Neural cell (in vitro differentiated cells): ENCODE measurements around the gene NCK2. TPM values are rescaled to one million over a fixed set of nuclear protein-coding genes. Genes with fewer than 3 reads are reported as not detected.

ENCODE experiments used
- H2AFZ ChIP-seq: fragments of 200-600, 300-800 bp; sonication (generic), shearing (Covaris generic); 2 replicates; pipeline ENCODE4 v1.6.0; 2014; ENCODE audit warnings: low read depth, mild to moderate bottlenecking, antibody characterized with exemption, low read length, moderate library complexity
- H3F3A ChIP-seq: fragments of 200-600 bp; shearing (Covaris generic); 2 replicates; pipeline ENCODE4 v1.6.1; 2016; ENCODE audit warnings: mild to moderate bottlenecking, moderate library complexity, mixed read lengths, antibody characterized with exemption, low read length; ENCODE audit not compliant: insufficient read depth, poor library complexity, severe bottlenecking
- H3K27ac ChIP-seq: fragments of 200-600, 300-800 bp; sonication (generic), shearing (Covaris generic); 2 replicates; pipeline ENCODE4 v1.5.1; 2014; ENCODE audit warnings: mild to moderate bottlenecking, low read length, moderate library complexity
- H3K27me3 ChIP-seq: fragments of 300-800, 200-600 bp; sonication (generic), shearing (Covaris generic); 2 replicates; pipeline ENCODE4 v1.6.0; 2014; ENCODE audit warnings: mild to moderate bottlenecking, low read depth, low read length, moderate library complexity; ENCODE audit not compliant: insufficient read depth
- H3K36me3 ChIP-seq: fragments of 300-800, 200-600 bp; sonication (generic), shearing (Covaris generic); 2 replicates; pipeline ENCODE4 v1.5.1; 2014; ENCODE audit warnings: mild to moderate bottlenecking, antibody characterized with exemption, low read length, moderate library complexity; ENCODE audit not compliant: insufficient read depth
- H3K4me2 ChIP-seq: fragments of 300-800, 200-600 bp; sonication (generic), shearing (Covaris generic); 2 replicates; pipeline ENCODE4 v1.6.0; 2014; ENCODE audit warnings: mild to moderate bottlenecking, low read length
- H3K4me3 ChIP-seq: fragments of 300-800, 200-600 bp; sonication (generic), shearing (Covaris generic); 2 replicates; pipeline ENCODE4 v1.5.1; 2014; ENCODE audit warnings: mild to moderate bottlenecking, low read length, moderate library complexity
- H3K79me2 ChIP-seq: fragments of 200-600 bp; shearing (Covaris generic); replicated peaks from 2 replicates; pipeline ENCODE4 v1.6.0; 2014; ENCODE audit warnings: mild to moderate bottlenecking, low read length, moderate library complexity; ENCODE audit not compliant: insufficient read depth
- H3K9ac ChIP-seq: fragments of 300-800, 200-600 bp; sonication (generic), shearing (Covaris generic); 2 replicates; pipeline ENCODE4 v1.6.1; 2016; ENCODE audit warnings: mild to moderate bottlenecking, low read length, mixed read lengths
- H3K9me2 ChIP-seq: fragments of 200-600 bp; shearing (Covaris generic); 2 replicates; pipeline ENCODE4 v1.6.1; 2016; ENCODE audit warnings: mild to moderate bottlenecking, low read length, mixed read lengths; ENCODE audit not compliant: insufficient read depth
- H3K9me3 ChIP-seq: fragments of 200-600, 300-800 bp; sonication (generic), shearing (Covaris generic); 2 replicates; pipeline ENCODE4 v1.6.1; 2016; ENCODE audit warnings: mild to moderate bottlenecking, mixed run types, low read length, moderate library complexity, mixed read lengths
- H4K20me1 ChIP-seq: fragments of 200-600 bp; shearing (Covaris generic); 2 replicates; pipeline ENCODE4 v1.6.1; 2016; ENCODE audit warnings: mild to moderate bottlenecking, mixed run types; ENCODE audit not compliant: insufficient read depth
- EP300 ChIP-seq: fragments of 450-650 bp; conservative IDR thresholded peaks from 2 replicates; pipeline ENCODE4 v1.6.1; 2014; ENCODE audit warnings: antibody characterized with exemption, mild to moderate bottlenecking, moderate library complexity; ENCODE audit not compliant: poor library complexity, severe bottlenecking
- EZH2 ChIP-seq: fragments of 200-600, 300-800 bp; shearing (Covaris generic), sonication (generic); IDR thresholded peaks from 2 replicates; pipeline ENCODE4 v1.6.1; 2014; ENCODE audit warnings: antibody characterized with exemption, low read length, borderline replicate concordance, mild to moderate bottlenecking; ENCODE audit not compliant: insufficient read depth, poor library complexity, severe bottlenecking
- MXI1 ChIP-seq: fragments of 450-650 bp; conservative IDR thresholded peaks from 2 replicates; pipeline ENCODE4 v1.6.1; 2014; ENCODE audit warnings: antibody characterized with exemption, mild to moderate bottlenecking; ENCODE audit not compliant: poor library complexity, severe bottlenecking
- POLR2AphosphoS5 ChIP-seq: IDR thresholded peaks from 2 replicates; pipeline ENCODE4 v1.6.1; 2012
- RAD21 ChIP-seq: fragments of 450-650 bp; conservative IDR thresholded peaks from 2 replicates; pipeline ENCODE4 v1.6.1; 2014; ENCODE audit warnings: antibody characterized with exemption, mild to moderate bottlenecking, moderate library complexity
- SMC3 ChIP-seq: fragments of 450-650 bp; conservative IDR thresholded peaks from 2 replicates; pipeline ENCODE4 v1.6.1; 2014; ENCODE audit warnings: antibody characterized with exemption, mild to moderate bottlenecking, moderate library complexity; ENCODE audit not compliant: poor library complexity
- TAF1 ChIP-seq: IDR thresholded peaks from 2 replicates; pipeline ENCODE4 v1.6.1; 2012; ENCODE audit warnings: low read depth
- polyA plus RNA-seq: library from polyadenylated mRNA; depleted of rRNA; stranded (reverse); fragments of >200 nt; gene quantifications from 2 replicates; pipeline ENCODE4 v1.2.3, GENCODE V29; 2014
- TF ChIP-seq, protein P1 (sequence below): fragments of 450-650 bp; IDR thresholded peaks from 2 replicates; pipeline ENCODE4 v1.5.1; 2014; ENCODE audit warnings: antibody characterized with exemption, mild to moderate bottlenecking, moderate library complexity; ENCODE audit not compliant: poor library complexity, severe bottlenecking
- TF ChIP-seq, protein P2 (sequence below): IDR thresholded peaks from 2 replicates; pipeline ENCODE4 v1.6.1; 2012; ENCODE audit warnings: borderline replicate concordance

Gene NCK2
- polyA plus RNA-seq, 1 donor from 2014 or later = 49.4 TPM

DNA sequence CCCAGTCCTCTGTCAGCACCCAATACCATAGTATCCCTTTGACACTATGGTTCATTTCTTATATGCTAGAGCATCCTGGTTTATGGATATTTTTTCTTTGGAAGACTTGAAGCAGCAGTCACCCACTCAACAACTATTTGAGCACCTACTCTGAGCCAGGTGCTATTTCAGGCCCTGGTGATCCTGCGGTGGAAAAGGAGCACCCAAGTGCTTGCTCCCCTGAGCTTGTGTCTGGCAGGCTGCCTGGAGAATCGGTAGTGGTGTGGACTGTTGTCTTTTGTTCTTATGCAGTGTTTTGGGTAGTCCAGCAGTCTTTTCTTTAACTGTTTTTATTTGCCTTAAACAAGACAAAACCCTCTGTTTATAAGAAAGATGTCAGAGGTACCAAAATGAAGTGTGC, 28.9 kb downstream of the NCK2 start:
- Histone ChIP-seq H4K20me1 (no peaks in the 10 kb centered on the region), H3K9me2 (no peaks in the 10 kb centered on the region), H3K9ac (no peak overlapping the region), H3K79me2 (peaks cover 76% of the 10 kb centered on the region), H3K4me3 (no peak overlapping the region), H3K27ac (no peak overlapping the region), H3F3A (no peaks in the 10 kb centered on the region), H3K9me3 (no peaks in the 10 kb centered on the region), H3K4me2 (no peak overlapping the region), H2AFZ (no peak overlapping the region), H3K36me3 (peaks cover under 1% of the 10 kb centered on the region), H3K27me3 (no peaks in the 10 kb centered on the region)
- TF ChIP-seq, protein P1, sequence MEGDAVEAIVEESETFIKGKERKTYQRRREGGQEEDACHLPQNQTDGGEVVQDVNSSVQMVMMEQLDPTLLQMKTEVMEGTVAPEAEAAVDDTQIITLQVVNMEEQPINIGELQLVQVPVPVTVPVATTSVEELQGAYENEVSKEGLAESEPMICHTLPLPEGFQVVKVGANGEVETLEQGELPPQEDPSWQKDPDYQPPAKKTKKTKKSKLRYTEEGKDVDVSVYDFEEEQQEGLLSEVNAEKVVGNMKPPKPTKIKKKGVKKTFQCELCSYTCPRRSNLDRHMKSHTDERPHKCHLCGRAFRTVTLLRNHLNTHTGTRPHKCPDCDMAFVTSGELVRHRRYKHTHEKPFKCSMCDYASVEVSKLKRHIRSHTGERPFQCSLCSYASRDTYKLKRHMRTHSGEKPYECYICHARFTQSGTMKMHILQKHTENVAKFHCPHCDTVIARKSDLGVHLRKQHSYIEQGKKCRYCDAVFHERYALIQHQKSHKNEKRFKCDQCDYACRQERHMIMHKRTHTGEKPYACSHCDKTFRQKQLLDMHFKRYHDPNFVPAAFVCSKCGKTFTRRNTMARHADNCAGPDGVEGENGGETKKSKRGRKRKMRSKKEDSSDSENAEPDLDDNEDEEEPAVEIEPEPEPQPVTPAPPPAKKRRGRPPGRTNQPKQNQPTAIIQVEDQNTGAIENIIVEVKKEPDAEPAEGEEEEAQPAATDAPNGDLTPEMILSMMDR = no peak
- TF ChIP-seq RAD21 (no peak), EZH2 (no peak), MXI1 (no peak), POLR2AphosphoS5 (no peak)

DNA sequence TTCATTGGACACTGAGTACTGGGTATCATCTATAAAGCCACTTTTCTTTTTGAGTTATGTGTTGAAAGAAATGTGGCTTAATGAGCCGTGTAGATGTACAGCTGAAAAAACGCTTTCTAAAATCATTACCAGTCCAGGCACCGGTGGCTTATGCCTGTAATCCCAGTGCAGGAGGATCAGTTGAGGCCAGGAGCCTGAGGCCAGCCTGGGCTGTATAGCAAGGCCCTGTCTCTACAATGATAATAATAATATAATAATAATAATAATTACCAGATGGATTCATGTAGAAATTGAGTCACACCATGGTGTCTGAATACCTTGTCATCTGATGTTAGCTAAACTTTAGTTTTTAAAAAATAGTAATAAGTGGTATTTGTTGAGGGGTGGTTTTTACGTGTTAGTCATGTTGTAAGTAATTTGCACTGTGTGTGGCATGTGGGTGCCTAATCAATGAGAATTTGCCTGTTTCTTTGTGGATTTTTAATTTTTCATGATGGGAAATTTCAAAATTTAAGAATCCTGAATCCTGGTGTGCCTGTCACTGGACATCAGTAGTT, 30.1 kb downstream of the NCK2 start:
- Histone ChIP-seq H3K9me2 (no peaks in the 10 kb centered on the region), H3K9me3 (no peaks in the 10 kb centered on the region), H3K79me2 (peaks cover 73% of the 10 kb centered on the region), H3K27me3 (no peaks in the 10 kb centered on the region), H2AFZ (no peak overlapping the region), H3K9ac (no peak overlapping the region), H3F3A (no peaks in the 10 kb centered on the region), H3K4me3 (no peak overlapping the region), H3K27ac (no peak overlapping the region), H4K20me1 (no peaks in the 10 kb centered on the region), H3K4me2 (no peak overlapping the region), H3K36me3 (no peaks in the 10 kb centered on the region)
- no peak for TF ChIP-seq EZH2
- TF ChIP-seq, protein P2, sequence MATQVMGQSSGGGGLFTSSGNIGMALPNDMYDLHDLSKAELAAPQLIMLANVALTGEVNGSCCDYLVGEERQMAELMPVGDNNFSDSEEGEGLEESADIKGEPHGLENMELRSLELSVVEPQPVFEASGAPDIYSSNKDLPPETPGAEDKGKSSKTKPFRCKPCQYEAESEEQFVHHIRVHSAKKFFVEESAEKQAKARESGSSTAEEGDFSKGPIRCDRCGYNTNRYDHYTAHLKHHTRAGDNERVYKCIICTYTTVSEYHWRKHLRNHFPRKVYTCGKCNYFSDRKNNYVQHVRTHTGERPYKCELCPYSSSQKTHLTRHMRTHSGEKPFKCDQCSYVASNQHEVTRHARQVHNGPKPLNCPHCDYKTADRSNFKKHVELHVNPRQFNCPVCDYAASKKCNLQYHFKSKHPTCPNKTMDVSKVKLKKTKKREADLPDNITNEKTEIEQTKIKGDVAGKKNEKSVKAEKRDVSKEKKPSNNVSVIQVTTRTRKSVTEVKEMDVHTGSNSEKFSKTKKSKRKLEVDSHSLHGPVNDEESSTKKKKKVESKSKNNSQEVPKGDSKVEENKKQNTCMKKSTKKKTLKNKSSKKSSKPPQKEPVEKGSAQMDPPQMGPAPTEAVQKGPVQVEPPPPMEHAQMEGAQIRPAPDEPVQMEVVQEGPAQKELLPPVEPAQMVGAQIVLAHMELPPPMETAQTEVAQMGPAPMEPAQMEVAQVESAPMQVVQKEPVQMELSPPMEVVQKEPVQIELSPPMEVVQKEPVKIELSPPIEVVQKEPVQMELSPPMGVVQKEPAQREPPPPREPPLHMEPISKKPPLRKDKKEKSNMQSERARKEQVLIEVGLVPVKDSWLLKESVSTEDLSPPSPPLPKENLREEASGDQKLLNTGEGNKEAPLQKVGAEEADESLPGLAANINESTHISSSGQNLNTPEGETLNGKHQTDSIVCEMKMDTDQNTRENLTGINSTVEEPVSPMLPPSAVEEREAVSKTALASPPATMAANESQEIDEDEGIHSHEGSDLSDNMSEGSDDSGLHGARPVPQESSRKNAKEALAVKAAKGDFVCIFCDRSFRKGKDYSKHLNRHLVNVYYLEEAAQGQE = no peak
- no peak for TF ChIP-seq TAF1
- TF ChIP-seq MXI1 = no peak
- TF ChIP-seq SMC3 = no peak
- no peak for TF ChIP-seq POLR2AphosphoS5
- TF ChIP-seq, protein P1 = no peak
- TF ChIP-seq RAD21 = no peak
- TF ChIP-seq EP300 = no peak
